ENCODE data around the gene METTL25B. TPM values are rescaled to one million over a fixed set of nuclear protein-coding genes. Genes with fewer than 3 reads are reported as not detected.
"Not testable (repeated sequence)": the region's sequence is repeated elsewhere in the genome, so short reads cannot be mapped to it uniquely, and the experiment has no call there.

Gene METTL25B
- polyA plus RNA-seq, 1 donor from 2014 or later: 13.1 TPM

DNA sequence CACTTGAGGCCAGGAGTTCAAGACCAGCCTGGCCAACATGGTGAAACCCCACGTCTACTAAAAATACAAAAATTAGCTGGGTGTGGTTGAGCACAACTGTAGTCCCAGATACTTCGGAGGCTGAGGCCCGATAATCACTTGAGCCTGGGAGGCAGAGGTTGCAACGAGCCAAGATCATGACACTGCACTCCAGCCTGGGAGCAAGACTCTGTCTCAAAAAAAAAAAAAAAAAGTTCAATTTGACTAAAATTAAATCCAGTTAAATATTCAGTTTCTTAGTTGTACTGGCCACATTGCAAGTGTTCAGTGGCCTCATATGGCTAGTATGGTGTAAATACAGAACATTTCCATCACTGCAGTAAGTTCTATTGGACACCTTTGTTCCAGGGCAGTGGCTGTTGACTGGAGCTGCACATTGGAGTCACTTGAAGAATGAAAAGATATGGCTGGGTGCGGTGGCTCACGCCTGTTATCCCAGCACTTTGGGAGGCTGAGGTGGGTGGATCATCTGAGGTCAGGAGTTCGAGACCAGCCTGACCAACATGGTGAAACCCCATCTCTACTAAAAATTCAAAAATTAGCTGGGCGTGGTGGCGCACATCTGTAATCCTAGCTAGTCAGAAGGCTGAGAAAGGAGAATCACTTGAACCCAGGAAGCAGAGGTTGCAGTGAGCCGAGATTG is 29.4 kb downstream of the METTL25B start:
- not testable (repeated sequence) for H4K20me1 ChIP-seq (ENCODE audit: insufficient read depth); H3K27ac ChIP-seq (ENCODE audit: low read length); H3K27me3 ChIP-seq (ENCODE audit: insufficient read depth, low read depth, low read length); H3K9me3 ChIP-seq (ENCODE audit: low read length); H3K4me2 ChIP-seq (ENCODE audit: low read length); H3K9me2 ChIP-seq (ENCODE audit: insufficient read depth, low read length); H3K79me2 ChIP-seq (replicated peaks; ENCODE audit: insufficient read depth, low read length); H3F3A ChIP-seq (ENCODE audit: insufficient read depth, low read length, poor library complexity, severe bottlenecking); H2AFZ ChIP-seq (ENCODE audit: low read depth, low read length); H3K9ac ChIP-seq (ENCODE audit: low read length); H3K36me3 ChIP-seq (ENCODE audit: insufficient read depth, low read length); H3K4me3 ChIP-seq (ENCODE audit: low read length)

DNA sequence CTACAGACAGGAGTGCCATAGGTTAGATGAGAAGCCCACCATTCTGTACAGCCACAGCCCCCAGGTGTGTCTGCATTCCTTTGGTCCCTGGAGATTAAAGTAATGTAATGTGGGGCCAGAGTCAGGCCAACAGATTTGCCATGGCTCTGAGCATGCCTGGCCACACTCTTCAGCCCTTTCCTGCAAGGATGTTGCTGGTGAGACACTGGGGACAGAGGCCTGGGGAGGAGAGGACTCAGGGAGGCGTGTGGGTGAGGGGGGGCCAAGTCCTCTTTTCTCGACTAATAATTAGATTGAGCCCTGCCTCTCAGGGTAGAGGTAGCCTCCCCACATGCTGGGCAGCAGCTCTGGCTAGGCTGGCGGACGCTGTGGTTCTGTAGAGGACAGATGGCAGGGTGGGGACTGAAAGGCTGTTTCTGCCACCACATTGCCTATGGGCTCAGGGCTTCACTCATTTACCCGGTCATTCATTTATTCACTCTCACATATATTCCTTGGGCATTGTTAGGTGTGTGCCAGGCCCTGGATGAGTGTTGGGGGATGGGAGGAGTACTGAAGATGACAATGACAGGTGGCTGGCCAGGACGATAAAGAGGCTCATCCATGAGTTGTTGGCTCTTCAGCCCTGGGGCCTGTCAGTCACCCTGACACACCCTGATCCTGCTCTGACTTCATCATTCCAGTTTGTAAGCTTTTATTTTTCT is 32.0 kb downstream of the METTL25B start:
- H4K20me1 ChIP-seq (ENCODE audit: insufficient read depth): no peaks in the 10 kb centered on the region
- TF ChIP-seq TAF1 (IDR thresholded peaks at IDR 0.05; ENCODE audit: low read depth) (no peak), EZH2 (IDR thresholded peaks at IDR 0.05; ENCODE audit: borderline replicate concordance, insufficient read depth, low read length, poor library complexity, severe bottlenecking) (no peak)
- TF ChIP-seq, protein P1, sequence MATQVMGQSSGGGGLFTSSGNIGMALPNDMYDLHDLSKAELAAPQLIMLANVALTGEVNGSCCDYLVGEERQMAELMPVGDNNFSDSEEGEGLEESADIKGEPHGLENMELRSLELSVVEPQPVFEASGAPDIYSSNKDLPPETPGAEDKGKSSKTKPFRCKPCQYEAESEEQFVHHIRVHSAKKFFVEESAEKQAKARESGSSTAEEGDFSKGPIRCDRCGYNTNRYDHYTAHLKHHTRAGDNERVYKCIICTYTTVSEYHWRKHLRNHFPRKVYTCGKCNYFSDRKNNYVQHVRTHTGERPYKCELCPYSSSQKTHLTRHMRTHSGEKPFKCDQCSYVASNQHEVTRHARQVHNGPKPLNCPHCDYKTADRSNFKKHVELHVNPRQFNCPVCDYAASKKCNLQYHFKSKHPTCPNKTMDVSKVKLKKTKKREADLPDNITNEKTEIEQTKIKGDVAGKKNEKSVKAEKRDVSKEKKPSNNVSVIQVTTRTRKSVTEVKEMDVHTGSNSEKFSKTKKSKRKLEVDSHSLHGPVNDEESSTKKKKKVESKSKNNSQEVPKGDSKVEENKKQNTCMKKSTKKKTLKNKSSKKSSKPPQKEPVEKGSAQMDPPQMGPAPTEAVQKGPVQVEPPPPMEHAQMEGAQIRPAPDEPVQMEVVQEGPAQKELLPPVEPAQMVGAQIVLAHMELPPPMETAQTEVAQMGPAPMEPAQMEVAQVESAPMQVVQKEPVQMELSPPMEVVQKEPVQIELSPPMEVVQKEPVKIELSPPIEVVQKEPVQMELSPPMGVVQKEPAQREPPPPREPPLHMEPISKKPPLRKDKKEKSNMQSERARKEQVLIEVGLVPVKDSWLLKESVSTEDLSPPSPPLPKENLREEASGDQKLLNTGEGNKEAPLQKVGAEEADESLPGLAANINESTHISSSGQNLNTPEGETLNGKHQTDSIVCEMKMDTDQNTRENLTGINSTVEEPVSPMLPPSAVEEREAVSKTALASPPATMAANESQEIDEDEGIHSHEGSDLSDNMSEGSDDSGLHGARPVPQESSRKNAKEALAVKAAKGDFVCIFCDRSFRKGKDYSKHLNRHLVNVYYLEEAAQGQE (IDR thresholded peaks at IDR 0.05; ENCODE audit: borderline replicate concordance): no peak
- no peaks in the 10 kb centered on the region for H3K79me2 ChIP-seq (replicated peaks; ENCODE audit: insufficient read depth, low read length)
- no peak overlapping the region for H3K4me2 ChIP-seq (ENCODE audit: low read length)
- H3K9me2 ChIP-seq (ENCODE audit: insufficient read depth, low read length): no peaks in the 10 kb centered on the region
- no peak overlapping the region for H2AFZ ChIP-seq (ENCODE audit: low read depth, low read length)
- no peak overlapping the region for H3K27ac ChIP-seq (ENCODE audit: low read length)
- H3K4me3 ChIP-seq (ENCODE audit: low read length): no peak overlapping the region
- H3K9ac ChIP-seq (ENCODE audit: low read length): no peak overlapping the region
- no peaks in the 10 kb centered on the region for H3F3A ChIP-seq (ENCODE audit: insufficient read depth, low read length, poor library complexity, severe bottlenecking)
- no peaks in the 10 kb centered on the region for H3K9me3 ChIP-seq (ENCODE audit: low read length)
- no peaks in the 10 kb centered on the region for H3K27me3 ChIP-seq (ENCODE audit: insufficient read depth, low read depth, low read length)
- H3K36me3 ChIP-seq (ENCODE audit: insufficient read depth, low read length): no peaks in the 10 kb centered on the region

DNA sequence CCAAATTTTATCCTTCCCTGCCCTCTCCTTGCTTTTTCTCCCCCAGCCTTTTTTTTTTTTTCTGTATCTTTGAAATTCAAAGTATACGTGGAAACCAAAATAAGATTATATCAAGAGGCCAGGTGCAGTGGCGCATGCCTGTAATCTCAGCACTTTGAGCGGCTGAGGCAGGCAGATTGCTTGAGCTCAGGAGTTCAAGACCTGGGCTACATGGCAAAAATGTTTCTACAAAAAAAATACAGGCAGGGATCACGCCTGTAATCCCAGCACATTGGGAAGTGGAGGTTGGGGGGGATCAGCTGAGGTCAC is 32.5 kb downstream of the METTL25B start:
- Histone ChIP-seq H3K9me3 (ENCODE audit: low read length) (no peaks in the 10 kb centered on the region), H3K4me2 (ENCODE audit: low read length) (no peak overlapping the region), H3K9ac (ENCODE audit: low read length) (no peak overlapping the region), H3F3A (ENCODE audit: insufficient read depth, low read length, poor library complexity, severe bottlenecking) (no peaks in the 10 kb centered on the region), H4K20me1 (ENCODE audit: insufficient read depth) (no peaks in the 10 kb centered on the region), H3K27me3 (ENCODE audit: insufficient read depth, low read depth, low read length) (no peaks in the 10 kb centered on the region), H2AFZ (ENCODE audit: low read depth, low read length) (no peak overlapping the region), H3K27ac (ENCODE audit: low read length) (no peak overlapping the region), H3K79me2 (replicated peaks; ENCODE audit: insufficient read depth, low read length) (no peaks in the 10 kb centered on the region), H3K36me3 (ENCODE audit: insufficient read depth, low read length) (no peaks in the 10 kb centered on the region), H3K9me2 (ENCODE audit: insufficient read depth, low read length) (no peaks in the 10 kb centered on the region), H3K4me3 (ENCODE audit: low read length) (no peak overlapping the region)
- TF ChIP-seq TAF1 (IDR thresholded peaks at IDR 0.05; ENCODE audit: low read depth) (no peak), MXI1 (conservative IDR thresholded peaks at IDR 0.05; ENCODE audit: poor library complexity, severe bottlenecking) (no peak), SMC3 (conservative IDR thresholded peaks at IDR 0.05; ENCODE audit: poor library complexity) (no peak), POLR2AphosphoS5 (IDR thresholded peaks at IDR 0.05) (no peak), EZH2 (IDR thresholded peaks at IDR 0.05; ENCODE audit: borderline replicate concordance, insufficient read depth, low read length, poor library complexity, severe bottlenecking) (no peak)
- TF ChIP-seq, protein P1 (IDR thresholded peaks at IDR 0.05; ENCODE audit: borderline replicate concordance): no peak
- TF ChIP-seq, protein P2, sequence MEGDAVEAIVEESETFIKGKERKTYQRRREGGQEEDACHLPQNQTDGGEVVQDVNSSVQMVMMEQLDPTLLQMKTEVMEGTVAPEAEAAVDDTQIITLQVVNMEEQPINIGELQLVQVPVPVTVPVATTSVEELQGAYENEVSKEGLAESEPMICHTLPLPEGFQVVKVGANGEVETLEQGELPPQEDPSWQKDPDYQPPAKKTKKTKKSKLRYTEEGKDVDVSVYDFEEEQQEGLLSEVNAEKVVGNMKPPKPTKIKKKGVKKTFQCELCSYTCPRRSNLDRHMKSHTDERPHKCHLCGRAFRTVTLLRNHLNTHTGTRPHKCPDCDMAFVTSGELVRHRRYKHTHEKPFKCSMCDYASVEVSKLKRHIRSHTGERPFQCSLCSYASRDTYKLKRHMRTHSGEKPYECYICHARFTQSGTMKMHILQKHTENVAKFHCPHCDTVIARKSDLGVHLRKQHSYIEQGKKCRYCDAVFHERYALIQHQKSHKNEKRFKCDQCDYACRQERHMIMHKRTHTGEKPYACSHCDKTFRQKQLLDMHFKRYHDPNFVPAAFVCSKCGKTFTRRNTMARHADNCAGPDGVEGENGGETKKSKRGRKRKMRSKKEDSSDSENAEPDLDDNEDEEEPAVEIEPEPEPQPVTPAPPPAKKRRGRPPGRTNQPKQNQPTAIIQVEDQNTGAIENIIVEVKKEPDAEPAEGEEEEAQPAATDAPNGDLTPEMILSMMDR (IDR thresholded peaks at IDR 0.05; ENCODE audit: poor library complexity, severe bottlenecking): no peak

DNA sequence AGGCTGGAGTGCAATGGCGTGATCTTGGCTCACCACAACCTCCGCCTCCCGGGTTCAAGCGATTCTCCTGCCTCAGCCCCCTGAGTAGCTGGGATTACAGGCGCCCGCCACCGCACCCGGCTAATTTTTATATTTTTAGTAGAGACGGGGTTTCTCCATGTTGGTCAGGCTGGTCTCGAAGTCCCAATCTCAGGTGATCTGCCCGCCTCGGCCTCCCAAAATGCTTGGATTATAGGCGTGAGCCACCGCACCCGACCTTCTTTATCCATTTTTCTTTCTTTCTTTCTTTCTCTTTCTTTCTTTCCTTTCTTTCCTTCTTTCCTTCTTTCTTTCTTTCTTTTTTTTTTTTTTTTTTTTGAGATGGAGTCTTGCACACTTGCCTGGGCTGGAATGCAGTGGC is 36.9 kb downstream of the METTL25B start:
- H3K9me3 ChIP-seq (ENCODE audit: low read length); H3K27me3 ChIP-seq (ENCODE audit: insufficient read depth, low read depth, low read length); H3F3A ChIP-seq (ENCODE audit: insufficient read depth, low read length, poor library complexity, severe bottlenecking); H2AFZ ChIP-seq (ENCODE audit: low read depth, low read length); H3K9me2 ChIP-seq (ENCODE audit: insufficient read depth, low read length); H3K4me3 ChIP-seq (ENCODE audit: low read length); H3K27ac ChIP-seq (ENCODE audit: low read length); H3K9ac ChIP-seq (ENCODE audit: low read length); H4K20me1 ChIP-seq (ENCODE audit: insufficient read depth); H3K36me3 ChIP-seq (ENCODE audit: insufficient read depth, low read length); H3K4me2 ChIP-seq (ENCODE audit: low read length): not testable (repeated sequence)
- peaks cover 26% of the 10 kb centered on the region for H3K79me2 ChIP-seq (replicated peaks; ENCODE audit: insufficient read depth, low read length)
